ENCODE measurements around the gene SCN2A.
A peak's percentile ranks its signal among the peaks of the same experiment; 100 is the strongest.

The SCN2A gene

DNA sequence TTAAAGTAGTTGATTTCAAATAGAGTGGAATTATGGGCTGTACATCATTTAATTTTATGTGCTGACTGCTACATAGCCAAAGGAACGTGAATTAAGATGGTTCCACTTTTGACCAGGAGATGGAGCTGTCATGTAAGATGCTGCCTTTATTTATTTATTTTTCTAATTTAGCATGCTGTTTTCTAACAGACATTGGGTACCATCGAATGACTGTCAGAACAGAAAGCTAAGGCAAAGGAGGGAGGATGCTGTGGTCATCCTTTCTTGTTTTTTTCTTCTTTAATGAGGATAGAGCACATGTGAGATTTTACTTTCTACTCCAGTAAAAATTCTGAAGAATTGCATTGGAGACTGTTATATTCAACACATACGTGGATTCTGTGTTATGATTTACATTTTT, at the start of gene SCN2A:
Gene SCN2A (plus strand): TSS at position 185 of the 400 bp plus-strand sequence. CDS start 56,410 bp downstream, outside the sequence.
- no peak for DNase-seq

DNA sequence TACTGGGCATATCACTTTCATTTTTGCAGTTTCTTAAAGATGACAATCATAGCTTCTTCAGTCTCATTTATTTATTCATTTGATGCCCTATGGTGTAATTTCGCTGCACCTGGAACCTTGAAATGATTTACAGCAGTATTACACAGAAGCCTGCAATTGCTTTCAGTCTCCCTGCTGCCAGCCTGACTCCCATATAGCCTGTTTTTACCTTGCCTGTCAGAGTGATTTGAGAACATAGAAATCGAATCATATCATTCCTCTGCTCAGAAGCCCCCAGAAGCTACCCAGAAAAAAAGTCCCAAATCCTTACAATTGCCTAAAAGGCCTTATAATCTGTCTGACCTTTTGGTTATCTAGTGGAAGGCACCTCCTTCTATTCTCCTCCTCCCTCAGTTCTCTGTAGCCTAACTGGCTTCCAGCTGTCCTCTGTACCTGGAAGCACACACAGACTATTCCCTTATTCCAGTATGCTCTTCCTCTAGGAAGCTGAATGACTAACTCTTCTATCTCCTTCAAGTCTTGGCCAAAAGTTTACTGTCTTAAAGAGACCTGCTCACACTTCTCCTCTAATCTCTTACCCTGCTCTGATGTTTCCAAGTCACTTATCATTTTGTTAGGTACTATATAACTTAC, 48.0 kb upstream of the SCN2A start:
- no peak for DNase-seq

DNA sequence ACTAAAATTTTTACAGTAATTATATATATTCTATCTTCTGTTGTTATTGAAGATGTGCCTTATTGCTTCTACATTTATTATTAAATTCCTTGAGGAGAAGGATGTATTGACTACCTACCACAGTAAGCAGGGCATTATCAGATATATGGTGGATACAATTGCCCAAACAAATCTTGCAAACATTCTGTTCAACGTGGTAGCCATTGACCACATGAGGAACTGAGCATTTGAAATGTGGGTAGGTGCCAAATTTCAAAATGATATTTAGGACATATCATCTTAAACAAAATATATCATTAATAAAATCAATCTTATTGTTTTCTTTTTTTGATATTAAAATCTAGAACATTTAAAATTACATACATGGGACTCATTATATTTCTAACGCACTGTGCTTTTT, 46.5 kb upstream of the SCN2A start:
- DNase-seq, result no peak

DNA sequence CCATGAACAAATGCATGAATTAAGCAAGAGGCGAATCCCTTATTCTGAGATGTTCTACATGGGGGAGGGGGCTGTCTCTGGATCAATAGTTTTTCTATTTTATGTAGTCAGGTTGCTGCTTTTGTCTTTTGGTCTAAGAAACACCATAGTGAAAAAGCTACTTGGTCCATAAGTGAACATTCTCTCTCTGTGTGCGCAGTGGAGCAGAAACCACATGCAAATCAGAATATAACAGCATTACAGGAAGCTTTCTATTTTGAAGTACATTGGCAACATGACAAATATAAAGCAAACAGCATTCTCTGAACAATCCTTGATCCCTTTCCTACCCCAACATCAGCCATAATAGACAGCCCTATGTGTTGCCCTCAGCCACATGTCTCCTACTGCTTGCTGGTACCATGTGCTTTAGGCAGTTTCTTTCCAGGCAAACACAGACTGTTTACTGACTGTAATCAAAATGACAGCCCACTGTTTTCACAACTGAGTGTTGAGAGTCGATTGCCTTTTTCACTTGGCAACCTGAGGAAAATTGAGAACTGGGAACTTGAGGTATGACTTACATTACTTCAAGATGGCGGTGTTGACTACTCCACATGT, 45.9 kb upstream of the SCN2A start:
- no peak for DNase-seq

- no peak for DNase-seq
Observed at GRCh38 chr2:165196411-165196810, 42.8 kb upstream of the SCN2A start.

DNA sequence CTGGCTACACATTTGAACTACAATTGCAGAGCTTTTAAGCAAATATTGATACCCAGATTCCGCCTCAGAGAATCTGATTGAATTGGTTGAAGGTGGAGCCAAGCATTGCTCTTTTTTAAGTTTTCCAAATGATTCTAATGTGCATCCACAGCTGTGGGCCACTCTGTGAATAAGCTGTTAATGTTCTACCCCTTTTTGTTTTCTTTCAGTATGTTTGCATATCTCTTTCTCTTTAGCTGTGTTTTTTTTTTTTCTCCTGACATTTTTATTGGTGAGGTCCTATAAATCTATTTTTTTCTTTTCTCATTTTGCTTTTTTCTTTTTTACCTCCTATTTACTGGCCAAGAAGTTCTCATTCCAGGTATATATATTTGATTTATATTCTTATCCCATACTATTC, 41.9 kb upstream of the SCN2A start:
- DNase-seq, result no peak

DNA sequence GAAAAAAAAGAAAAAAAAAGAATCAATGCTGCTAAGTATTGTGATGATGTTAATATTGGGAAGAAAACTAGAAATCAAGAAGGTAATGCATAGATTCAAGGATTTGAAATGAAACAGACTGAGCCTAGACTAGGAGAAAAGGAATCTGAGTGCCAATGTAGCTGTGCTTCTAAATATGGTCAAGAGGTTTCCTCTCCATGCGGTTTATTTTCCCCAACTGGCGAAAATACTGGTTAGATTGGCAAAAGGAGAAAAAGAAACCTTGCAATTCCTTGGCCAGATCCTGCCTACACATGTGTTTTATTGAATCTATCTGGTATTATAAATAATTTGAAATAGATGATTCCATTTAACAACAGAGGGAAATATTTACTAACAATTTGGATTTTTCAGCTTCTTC, 41.0 kb upstream of the SCN2A start:
- DNase-seq, result no peak

DNA sequence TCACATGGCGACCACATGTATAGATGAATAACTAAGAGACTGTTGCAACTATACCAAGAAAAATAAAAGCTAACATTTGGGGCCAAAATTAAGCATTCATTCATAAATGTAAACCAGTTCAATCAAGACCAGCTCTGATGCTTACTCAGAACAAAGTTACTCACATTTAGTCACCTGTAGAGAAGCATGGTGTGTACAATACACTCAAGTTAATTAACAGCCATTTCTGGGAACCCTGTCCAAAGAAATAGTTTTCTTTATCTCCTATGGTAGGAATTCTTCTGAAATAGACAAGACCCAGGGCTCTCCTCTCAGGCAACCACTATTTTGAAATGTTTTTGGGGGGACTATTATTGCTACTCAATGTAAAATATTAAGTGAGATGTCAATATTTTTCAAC, 37.0 kb upstream of the SCN2A start:
- DNase-seq, result no peak

- peak in 1 of 2 experiments; percentile 19 for DNase-seq
Observed at GRCh38 chr2:165203689-165204559, 35.3 kb upstream of the SCN2A start, which contains the start of gene SCN3A. Gene SCN3A (minus strand): TSS chr2:165204050. CDS start chr2:165176394, 27,656 bp downstream.

GRCh38 chr2:165205865-165206264, 33.3 kb upstream of the SCN2A start:
- DNase-seq, result no peak

DNA sequence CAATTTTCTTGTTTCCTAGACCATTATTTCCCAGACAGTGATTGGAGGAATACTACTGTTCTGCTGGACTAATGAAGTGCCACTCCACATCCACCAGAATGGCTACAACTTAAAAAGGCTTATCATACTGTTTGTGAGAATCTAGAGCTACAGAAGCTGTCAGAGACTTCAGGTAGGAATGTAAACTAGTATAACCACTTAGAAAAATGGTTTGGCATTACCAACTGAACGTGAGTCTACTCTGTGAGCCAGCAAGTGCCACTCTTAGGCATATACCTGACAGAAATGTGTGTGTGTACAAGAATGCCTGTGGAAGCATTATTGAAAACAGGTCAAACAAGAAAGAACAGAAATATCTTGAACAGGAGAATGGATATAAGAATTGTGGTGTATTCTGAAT, 31.1 kb upstream of the SCN2A start:
- no peak for DNase-seq

DNA sequence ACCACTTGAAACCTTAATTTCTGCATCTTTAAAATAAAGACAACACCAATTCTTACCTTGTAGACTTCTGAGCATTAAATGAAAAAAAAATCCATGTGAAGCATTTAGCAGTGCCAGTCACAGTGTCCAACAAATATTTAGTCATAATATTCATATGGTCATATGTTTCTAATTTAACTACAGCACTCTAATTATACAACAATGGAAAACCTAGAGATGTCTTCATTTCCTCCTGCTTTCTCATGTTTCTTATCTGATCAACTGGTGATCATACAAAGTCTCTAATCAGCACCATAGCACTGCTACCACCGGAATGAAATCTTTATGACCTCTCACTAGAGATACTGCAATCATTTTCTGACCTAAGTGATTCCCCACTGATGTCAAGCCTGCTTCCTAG, 25.1 kb upstream of the SCN2A start:
- DNase-seq, result no peak

DNA sequence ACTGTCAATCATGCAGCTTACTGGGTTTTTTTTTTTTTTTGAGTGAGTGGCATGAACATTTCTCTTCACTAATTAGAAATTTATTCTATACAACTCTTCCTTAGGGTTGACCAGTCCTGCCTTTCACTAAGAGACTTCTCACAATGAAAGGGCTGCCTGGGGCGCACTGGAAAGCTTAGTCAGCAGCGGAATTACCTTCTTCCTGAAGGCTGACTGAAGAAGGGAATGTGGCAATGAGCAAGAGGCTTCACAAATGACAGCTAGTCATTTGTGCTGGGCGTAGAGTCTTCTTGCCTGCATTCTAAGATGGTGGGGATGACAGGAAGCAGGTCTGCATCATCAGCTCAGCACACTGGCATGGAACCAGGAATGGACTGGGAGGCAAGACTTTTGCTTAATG, 19.7 kb upstream of the SCN2A start:
- no peak for DNase-seq

GRCh38 chr2:165224941-165225340, 14.3 kb upstream of the SCN2A start:
- DNase-seq, result no peak

GRCh38 chr2:165227571-165227970, 11.6 kb upstream of the SCN2A start:
- no peak for DNase-seq

- no peak for DNase-seq
Observed at GRCh38 chr2:165237056-165237455, 2.2 kb upstream of the SCN2A start.

DNA sequence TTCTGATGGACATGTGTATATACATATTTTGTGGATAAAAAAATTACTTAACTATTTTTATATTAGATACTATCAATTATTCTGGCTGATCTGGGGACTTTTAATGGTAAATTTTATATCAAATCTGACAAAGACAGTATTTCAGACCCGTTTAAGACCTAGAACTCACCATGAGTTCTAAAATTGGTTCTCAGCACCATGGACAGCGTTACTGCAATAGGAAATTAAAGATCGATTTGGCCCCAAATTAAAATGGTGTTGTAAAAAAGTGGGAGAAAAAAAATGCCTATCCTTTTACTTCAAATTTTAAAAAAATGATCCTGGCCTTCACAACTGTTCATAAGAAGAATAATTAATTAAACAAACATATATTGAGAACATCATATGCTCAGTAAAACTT, 919 bp upstream of the SCN2A start:
- no peak for DNase-seq

GRCh38 chr2:165239856-165240515, 772 bp downstream of the SCN2A start:
- no peak for DNase-seq

- DNase-seq, result no peak
Observed at GRCh38 chr2:165240916-165241315, 1.7 kb downstream of the SCN2A start.

DNA sequence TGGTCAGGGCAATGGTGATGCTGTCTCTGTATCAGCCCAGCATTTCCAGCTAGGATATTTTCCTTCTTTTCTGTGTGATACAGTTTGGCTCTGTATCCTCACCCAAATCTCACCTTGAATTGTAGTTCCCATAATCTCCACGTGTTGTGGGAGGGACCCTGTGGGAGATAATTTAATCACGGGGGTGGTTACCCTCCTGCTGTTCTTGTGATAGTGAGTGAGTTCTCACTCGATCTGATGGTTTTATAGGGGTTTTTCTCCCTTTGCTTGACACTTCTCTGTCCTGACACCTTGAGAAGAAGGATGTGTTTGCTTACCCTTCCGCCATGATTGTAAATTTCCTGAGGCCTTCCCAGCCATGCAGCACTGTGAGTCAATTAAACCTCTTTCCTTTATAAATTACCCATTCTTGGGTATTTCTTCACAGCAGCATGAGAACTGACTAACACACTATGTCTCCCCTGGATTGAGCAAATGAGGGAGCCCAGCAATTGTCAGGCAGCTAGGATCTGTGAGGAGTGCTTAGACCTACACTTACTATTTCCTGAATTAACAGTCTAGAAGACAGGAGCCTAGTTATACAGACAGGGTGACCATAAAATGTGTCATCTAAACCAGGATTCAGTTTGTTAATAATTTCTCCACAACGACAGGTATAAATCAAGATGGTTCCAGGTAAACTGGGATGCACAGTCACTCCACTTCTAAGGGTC, 6.0 kb downstream of the SCN2A start:
- no peak for DNase-seq

DNA sequence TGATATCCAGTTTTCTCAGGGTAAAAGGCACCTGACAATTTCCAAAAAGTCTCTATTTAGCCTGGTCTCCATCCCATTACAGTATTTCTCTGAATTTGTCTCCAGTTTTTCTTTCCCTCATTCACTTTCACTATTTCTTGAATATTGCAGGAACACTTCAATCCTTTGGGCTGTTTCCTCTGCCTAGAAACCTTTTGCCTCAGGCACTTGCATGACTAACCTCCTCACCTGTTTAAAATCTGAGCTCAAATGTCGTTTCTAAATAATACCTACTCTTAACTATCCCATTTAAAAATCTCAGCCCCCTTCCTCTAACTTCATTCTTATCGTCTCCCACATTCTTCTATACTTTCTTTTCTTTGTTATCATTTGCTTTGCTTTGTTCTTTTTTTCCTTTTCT, 9.0 kb downstream of the SCN2A start:
- no peak for DNase-seq

GRCh38 chr2:165251366-165251765, 12.2 kb downstream of the SCN2A start:
- DNase-seq, result no peak

DNA sequence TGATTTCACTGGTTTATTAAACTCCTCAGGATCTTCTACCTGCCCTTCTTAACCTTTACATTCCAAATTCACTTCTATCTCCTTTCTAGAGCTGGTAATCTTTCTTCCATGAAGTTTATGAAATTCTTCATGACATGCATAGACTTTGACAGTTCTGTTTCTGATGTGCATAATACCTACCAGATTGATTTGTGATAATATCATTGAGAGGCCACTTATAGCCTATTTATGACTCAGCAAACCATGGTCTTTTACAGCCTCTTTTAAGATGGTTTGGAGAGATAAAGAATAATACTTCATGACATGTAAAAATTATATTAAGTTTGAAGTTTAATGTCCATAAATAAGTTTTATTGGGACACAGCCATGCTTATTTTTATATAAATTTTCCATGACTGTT, 14.0 kb downstream of the SCN2A start:
- DNase-seq, result no peak

Data from activated T-cell treated with anti-CD3 and anti-CD28 coated beads, Interleukin-2, amount 50 U/mL, for 48 hours (primary cell).